Measurements from ENCODE around the gene PIP4K2A. TPM values are rescaled to one million over a fixed set of nuclear protein-coding genes. Genes with fewer than 3 reads are reported as not detected.
A peak's percentile ranks its signal among the peaks of the same experiment; 100 is the strongest.

PIP4K2A gene
- total RNA-seq, 2 experiments from 2014 or later, result 161 to 163 TPM

DNA sequence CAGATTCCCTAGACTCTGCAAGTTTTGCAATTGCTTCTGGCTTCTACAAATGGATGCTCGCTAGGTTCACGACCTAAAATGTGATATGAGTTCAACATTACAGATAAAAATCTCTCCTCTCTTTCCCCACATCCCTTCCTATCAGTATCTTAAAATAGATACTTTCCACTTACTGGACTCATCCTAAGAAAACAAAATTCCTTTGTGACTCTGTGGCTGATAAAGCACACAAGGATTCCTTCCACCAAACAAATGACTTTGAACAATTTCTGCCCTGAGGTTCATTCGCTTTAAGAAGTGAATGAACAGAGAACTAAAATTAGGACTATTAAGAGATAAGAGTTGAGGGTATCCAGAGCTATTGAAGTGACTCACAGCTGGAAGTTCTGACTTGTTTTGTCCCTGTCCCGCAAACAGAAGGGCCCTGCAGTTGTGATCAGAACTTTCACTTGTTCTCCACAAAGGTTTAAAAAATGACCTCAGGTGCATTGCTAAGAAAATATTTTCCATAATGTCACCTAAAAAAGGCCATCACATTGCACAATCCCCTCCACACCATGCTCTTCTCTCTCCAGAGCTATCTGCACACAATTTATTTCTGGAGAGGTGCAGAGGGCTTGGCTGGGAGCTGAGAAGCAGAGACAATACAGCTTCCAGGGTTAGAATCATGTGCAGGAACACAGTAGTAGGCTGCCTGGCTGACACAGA is 96.1 kb downstream of the PIP4K2A start:
- POLR2A ChIA-PET, result no interaction called here
- no peak for DNase-seq
- H3K4me3 Mint-ChIP-seq, result no peak overlapping the region

DNA sequence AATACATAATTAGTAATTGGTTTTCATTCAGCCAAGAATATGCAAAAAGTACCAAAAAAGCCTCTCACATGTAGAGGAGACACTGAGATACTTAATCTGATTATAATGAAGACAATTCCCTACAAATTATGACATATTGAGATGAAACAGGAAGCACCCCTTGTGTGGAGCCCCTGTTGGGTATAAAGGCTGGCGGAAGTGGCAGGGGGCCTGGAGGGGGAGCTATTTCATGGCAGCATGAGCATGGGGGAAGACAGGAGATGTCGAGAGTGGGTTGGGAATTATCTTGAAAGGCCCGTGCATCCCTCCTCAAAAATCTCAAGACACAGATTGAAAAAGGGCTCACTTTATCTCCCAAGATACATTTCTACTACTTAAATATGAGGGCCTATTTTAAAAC is 96.9 kb downstream of the PIP4K2A start:
- Mint-ChIP-seq H3K27me3 (no peaks in the 10 kb centered on the region), H3K36me3 (ENCODE audit: low read depth) (peaks cover 35% of the 10 kb centered on the region), H3K27ac (peak overlapping the region; percentile 75), H3K4me3 (no peak overlapping the region), H3K9me3 (no peaks in the 10 kb centered on the region), H3K4me1 (peaks cover 92% of the 10 kb centered on the region)
- CTCF ChIA-PET, result no interaction called here
- no peak for DNase-seq
- POLR2A ChIA-PET, result no interaction called here

More for the DNA sequence above, 96.1 kb downstream of the PIP4K2A start:
- peak overlapping the region; percentile 25 for H3K27ac Mint-ChIP-seq
- H3K36me3 Mint-ChIP-seq (ENCODE audit: low read depth), result peaks cover 33% of the 10 kb centered on the region
- H3K4me1 Mint-ChIP-seq, result peaks cover 92% of the 10 kb centered on the region
- H3K9me3 Mint-ChIP-seq, result no peaks in the 10 kb centered on the region
- no peaks in the 10 kb centered on the region for H3K27me3 Mint-ChIP-seq
- CTCF ChIA-PET, result interaction anchor here (0.7 to 1.2 kb wide), 2 partner anchors 50 to 98 kb away, joined by 3 read pairs; no protein-coding TSS in a partner anchor

DNA sequence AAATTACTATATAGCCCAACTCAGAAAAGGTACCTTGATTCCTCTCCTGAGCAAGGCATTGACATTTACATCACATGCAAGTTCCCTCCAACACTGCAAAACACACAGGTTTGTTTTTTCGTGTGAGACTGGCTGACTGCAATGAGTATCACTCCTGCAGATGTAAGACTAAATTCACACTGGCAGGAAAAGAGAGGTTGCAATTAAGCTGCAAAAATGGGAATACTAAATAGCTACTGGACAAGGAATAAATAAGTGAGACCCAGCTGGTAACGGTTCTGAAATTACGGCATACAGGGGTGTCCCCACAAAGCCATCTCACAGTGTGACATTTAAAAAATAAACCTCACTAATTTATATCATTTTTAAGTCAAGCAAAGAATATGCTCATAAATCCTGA is 97.3 kb downstream of the PIP4K2A start:
- DNase-seq, result no peak
- POLR2A ChIA-PET, result no interaction called here
- Mint-ChIP-seq H3K27me3 (no peaks in the 10 kb centered on the region), H3K36me3 (ENCODE audit: low read depth) (peaks cover 39% of the 10 kb centered on the region), H3K4me3 (no peak overlapping the region), H3K4me1 (peaks cover 95% of the 10 kb centered on the region), H3K9me3 (no peaks in the 10 kb centered on the region), H3K27ac (peak overlapping the region; percentile 66)
- CTCF ChIA-PET, result interaction anchor here (1.0 kb wide), 1 partner anchor 14 kb away, joined by 4 read pairs; no protein-coding TSS in a partner anchor

DNA sequence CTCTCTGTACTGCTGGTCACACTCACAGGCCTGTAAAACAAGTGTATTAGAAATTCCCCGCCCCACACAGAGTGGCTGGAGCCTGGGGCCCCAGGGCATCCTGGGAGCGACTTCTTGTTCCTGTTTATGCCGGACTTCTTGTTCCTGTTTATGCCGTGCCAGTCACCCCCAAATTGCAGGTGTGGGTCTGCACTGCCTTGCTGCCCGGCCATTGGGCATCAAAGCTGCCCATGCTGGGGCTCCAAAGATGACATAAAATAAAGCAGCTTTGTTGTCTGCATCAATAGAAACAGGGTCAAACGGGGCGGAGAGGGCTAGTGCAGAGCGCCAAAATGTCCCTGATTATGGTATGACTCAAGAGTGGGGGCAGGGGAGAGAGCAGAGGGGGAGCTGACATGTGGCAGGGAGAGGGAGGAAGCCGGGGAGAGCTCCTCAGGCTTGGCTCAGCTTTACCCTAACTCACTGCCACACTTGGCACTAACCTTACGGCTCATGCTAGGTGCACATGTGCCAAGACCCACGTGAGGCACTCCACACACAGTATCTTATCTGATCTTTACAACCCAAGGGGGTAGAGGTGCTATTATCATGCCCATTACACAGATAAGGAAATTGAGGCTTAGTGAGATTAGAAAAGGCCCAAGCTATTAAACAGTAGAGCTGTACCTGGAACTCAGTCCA is 98.4 kb downstream of the PIP4K2A start:
- no peaks in the 10 kb centered on the region for H3K9me3 Mint-ChIP-seq
- H3K27ac Mint-ChIP-seq, result peak overlapping the region; percentile 84
- H3K36me3 Mint-ChIP-seq (ENCODE audit: low read depth), result peaks cover 32% of the 10 kb centered on the region
- ChIA-PET POLR2A (interaction anchor here (0.5 to 0.6 kb wide), 3 partner anchors 9 to 97 kb away, joined by 3 to 5 read pairs (median 5); no protein-coding TSS in a partner anchor), CTCF (interaction anchor here (0.8 to 1.0 kb wide), 2 partner anchors 15 to 88 kb away, joined by 3 to 4 read pairs; no protein-coding TSS in a partner anchor)
- DNase-seq, result no peak
- H3K4me3 Mint-ChIP-seq, result no peak overlapping the region
- H3K27me3 Mint-ChIP-seq, result no peaks in the 10 kb centered on the region
- peaks cover 96% of the 10 kb centered on the region for H3K4me1 Mint-ChIP-seq

DNA sequence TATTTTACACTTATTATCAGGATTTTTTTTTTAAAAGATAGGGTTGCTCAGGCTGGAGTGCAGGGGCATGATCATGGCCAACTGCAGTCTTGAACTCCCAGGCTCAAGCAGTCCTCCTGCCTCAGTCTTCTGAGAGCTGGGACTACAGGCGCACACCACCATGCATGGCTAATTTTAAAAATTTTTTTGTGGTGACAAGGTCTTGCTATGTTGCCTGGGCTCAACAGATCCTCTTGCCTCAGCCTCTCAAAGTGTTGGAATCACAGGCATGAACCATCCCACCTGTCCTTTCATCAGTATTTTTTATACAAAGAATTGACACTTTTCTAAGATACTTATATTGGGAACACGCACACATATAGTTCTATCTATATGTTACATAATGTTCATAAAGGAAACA is 99.3 kb downstream of the PIP4K2A start:
- DNase-seq, result no peak
- H3K36me3 Mint-ChIP-seq (ENCODE audit: low read depth), result peaks cover 37% of the 10 kb centered on the region
- ChIA-PET CTCF (interaction anchor here (0.6 to 1.3 kb wide), 4 partner anchors 14 to 88 kb away, joined by 3 read pairs; no protein-coding TSS in a partner anchor), POLR2A (no interaction called here)
- peaks cover 96% of the 10 kb centered on the region for H3K4me1 Mint-ChIP-seq
- no peak overlapping the region for H3K4me3 Mint-ChIP-seq
- peaks cover 2% of the 10 kb centered on the region for H3K9me3 Mint-ChIP-seq
- H3K27ac Mint-ChIP-seq, result peak overlapping the region; percentile 52
- H3K27me3 Mint-ChIP-seq, result no peaks in the 10 kb centered on the region

DNA sequence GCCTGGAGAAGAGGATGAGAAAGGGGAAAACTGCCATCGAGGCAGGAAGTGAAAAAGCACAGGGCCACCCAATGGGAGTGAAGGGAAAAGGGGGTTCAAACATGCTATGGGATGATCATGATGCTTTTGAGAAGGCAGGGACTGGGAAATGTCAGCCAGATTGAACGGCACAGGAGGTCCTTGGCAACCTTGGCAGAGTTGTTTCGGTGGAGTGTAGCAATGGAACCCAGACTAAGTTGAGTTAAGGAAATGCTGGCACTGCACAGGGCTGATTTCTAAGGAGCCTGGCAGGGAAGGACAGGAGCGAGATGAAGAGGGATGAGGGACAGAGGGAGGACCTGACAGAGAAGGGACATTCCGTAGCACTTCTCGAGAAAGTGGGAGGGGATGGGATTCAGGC is 101.4 kb downstream of the PIP4K2A start:
- H3K4me3 Mint-ChIP-seq, result peak overlapping the region; percentile 72
- peaks cover 91% of the 10 kb centered on the region for H3K4me1 Mint-ChIP-seq
- no peaks in the 10 kb centered on the region for H3K27me3 Mint-ChIP-seq
- ChIA-PET CTCF (interaction anchor here (0.7 to 1.8 kb wide), 6 partner anchors 8 to 37 kb away, joined by 3 to 5 read pairs (median 3); no protein-coding TSS in a partner anchor), POLR2A (no interaction called here)
- peaks cover 47% of the 10 kb centered on the region for H3K36me3 Mint-ChIP-seq (ENCODE audit: low read depth)
- H3K9me3 Mint-ChIP-seq, result peaks cover 3% of the 10 kb centered on the region
- peak overlapping the region; percentile 88 for H3K27ac Mint-ChIP-seq
- no peak for DNase-seq

DNA sequence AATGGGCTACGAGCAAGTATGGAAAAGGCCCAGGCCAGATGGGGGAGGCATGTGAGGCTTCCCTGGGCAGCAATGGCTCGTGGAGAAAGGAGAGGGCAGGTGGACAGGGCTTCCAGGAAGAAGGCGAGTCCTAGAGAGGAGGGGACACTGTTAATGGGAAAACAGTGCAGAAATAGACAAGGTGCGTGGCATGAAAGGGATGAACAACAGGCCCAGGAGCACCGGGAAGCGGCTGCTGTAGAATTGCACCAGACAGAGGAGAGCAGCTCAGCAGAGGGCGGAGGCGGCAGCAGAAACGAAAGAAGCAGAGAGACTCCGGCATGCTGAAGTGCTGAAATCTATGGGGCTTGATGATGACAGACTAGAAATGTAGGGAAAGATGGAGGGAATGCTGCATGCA is 102.1 kb downstream of the PIP4K2A start:
- Mint-ChIP-seq H3K36me3 (ENCODE audit: low read depth) (peaks cover 51% of the 10 kb centered on the region), H3K4me3 (peak overlapping the region; percentile 72), H3K27me3 (no peaks in the 10 kb centered on the region), H3K27ac (peak overlapping the region; percentile 88), H3K4me1 (peaks cover 88% of the 10 kb centered on the region), H3K9me3 (peaks cover 3% of the 10 kb centered on the region)
- peak; percentile 44 for DNase-seq
- POLR2A ChIA-PET, result interaction anchor here (0.6 to 0.9 kb wide), 2 partner anchors 11 to 18 kb away, joined by 3 to 4 read pairs; no protein-coding TSS in a partner anchor
- CTCF ChIA-PET, result interaction anchor here (1.3 kb wide), 1 partner anchor 9 kb away, joined by 3 read pairs; no protein-coding TSS in a partner anchor

DNA sequence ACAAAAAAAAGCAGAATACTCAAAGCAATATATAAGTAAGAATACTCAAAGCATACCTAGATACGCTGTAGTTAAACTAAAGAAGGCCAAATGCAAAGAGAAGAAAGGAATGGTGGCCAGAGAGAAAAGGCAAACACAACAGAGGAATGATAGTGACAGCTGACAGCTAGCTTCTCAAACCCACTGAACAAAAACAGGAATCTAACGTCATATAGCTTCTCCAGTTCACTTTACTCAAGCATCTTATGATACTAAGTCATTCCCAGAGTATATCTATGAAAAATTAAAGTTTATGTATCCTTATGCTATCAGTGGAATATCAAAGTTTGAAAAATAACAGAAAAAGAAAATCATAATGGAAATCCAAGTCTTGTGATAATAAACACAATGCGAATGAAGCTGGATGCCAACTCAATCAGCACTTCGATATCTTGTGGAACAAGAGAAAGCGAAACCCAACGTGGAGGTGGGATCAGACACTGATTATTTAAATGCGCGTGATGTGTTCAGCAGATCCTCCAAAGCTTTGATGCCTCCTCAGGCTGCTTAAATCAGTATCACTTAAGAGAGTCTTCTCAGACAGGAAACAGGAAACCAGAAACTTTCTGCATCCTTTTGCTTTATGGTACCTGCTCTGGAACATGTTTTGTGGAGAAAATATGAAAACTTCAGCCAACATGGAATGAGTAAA is 102.8 kb downstream of the PIP4K2A start:
- H3K36me3 Mint-ChIP-seq (ENCODE audit: low read depth), result peaks cover 58% of the 10 kb centered on the region

DNA sequence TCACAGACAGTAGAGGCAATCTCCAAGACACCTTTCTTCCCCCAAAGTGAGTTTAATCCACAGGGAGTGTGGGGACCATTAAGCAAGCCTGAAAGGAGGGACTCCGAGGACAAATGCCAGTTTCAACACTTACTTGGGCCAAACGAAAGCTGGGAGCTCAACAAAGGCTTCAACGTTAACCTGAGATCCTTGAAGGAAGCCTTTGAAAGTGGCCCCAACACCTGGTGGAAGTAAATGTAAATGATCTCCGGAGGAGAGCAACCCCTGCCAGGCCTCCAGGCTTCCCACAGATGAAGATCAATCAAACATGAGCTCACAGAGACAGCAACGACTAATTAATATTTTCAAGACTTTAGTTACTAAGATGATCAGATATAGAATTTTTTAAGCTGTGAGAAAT is 103.8 kb downstream of the PIP4K2A start:
- DNase-seq, result no peak
- peaks cover 59% of the 10 kb centered on the region for H3K36me3 Mint-ChIP-seq (ENCODE audit: low read depth)
- no peaks in the 10 kb centered on the region for H3K27me3 Mint-ChIP-seq
- POLR2A ChIA-PET, result interaction anchor here (0.6 kb wide), 1 partner anchor 107 kb away, joined by 10 read pairs; no protein-coding TSS in a partner anchor
- H3K9me3 Mint-ChIP-seq, result peaks cover 3% of the 10 kb centered on the region
- H3K4me1 Mint-ChIP-seq, result peaks cover 86% of the 10 kb centered on the region
- peak overlapping the region; percentile 88 for H3K27ac Mint-ChIP-seq
- H3K4me3 Mint-ChIP-seq, result peak overlapping the region; percentile 72
- CTCF ChIA-PET, result interaction anchor here (0.6 to 2.2 kb wide), 9 partner anchors 9 to 979 kb away, joined by 3 to 8 read pairs (median 4); no protein-coding TSS in a partner anchor

More for the DNA sequence above, 102.8 kb downstream of the PIP4K2A start:
- Mint-ChIP-seq H3K4me3 (peak overlapping the region; percentile 72), H3K27ac (peak overlapping the region; percentile 88), H3K27me3 (no peaks in the 10 kb centered on the region), H3K4me1 (peaks cover 88% of the 10 kb centered on the region), H3K9me3 (peaks cover 3% of the 10 kb centered on the region)
- ChIA-PET POLR2A (interaction anchor here (0.6 to 0.9 kb wide), 3 partner anchors 12 to 106 kb away, joined by 3 to 10 read pairs (median 4); no protein-coding TSS in a partner anchor), CTCF (interaction anchor here (0.7 to 2.2 kb wide), 9 partner anchors 10 to 86 kb away, joined by 3 to 8 read pairs (median 3); no protein-coding TSS in a partner anchor)
- DNase-seq, result peak; percentile 87

DNA sequence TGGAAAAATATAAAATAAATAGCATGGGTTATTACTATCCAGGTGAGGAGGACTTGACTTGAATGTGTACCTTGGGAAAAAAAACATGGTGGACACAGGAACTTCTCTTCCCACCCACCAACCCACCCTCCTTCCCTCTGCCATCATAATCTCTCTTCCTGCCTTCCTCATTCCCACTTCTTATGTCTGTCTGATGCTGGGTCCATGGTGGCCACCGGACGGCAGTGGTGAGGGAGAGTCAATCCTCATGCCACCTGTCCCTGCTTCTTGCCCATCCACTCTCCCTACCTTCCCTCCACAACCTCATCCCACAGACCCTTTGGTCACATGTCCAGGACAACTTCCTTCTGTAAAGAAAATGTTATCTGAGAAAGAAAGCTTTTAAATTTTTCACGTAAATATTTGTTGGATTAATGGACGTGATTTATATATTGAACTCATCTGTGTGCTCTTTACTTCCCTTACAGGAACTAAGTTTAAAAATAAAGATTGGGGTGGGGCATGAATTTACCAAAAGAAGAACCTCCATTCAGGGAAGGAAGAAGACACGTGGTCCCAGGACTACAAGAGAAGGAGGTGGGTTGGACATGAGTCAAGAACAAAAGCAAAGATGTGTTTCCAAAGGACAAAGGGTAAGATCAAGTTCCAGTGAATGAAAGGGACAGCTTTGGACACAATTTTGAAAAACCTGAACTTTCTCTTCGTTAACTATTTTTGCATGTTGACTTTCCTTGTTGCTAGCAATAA is 104.5 kb downstream of the PIP4K2A start:
- Mint-ChIP-seq H3K27me3 (no peaks in the 10 kb centered on the region), H3K4me3 (peak overlapping the region; percentile 72), H3K36me3 (ENCODE audit: low read depth) (peaks cover 65% of the 10 kb centered on the region), H3K27ac (peak overlapping the region; percentile 88), H3K4me1 (peaks cover 86% of the 10 kb centered on the region), H3K9me3 (peaks cover 3% of the 10 kb centered on the region)
- ChIA-PET POLR2A (no interaction called here), CTCF (interaction anchor here (1.5 to 2.2 kb wide), 4 partner anchors 9 to 67 kb away, joined by 3 to 8 read pairs (median 4); no protein-coding TSS in a partner anchor)
- no peak for DNase-seq

DNA sequence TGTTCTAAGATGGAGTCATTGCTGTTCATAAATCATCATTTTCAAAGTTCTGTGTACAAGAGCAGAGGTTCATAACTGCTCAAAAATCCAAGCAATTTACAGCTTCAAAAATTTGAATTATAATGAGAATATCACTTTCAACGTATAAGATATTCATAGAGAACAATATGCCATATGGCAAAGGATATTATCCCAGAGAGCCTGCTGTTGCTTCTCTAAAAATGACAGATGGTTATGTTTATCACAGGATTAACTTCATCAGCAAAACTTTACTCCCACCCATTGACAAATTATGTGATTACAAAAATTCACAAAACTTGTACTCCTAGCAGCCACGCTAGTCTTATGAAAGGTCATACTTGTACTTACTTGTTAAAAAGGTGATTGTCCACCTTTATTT is 105.1 kb downstream of the PIP4K2A start:
- no peak overlapping the region for H3K27ac Mint-ChIP-seq
- H3K9me3 Mint-ChIP-seq, result peaks cover 3% of the 10 kb centered on the region
- H3K4me1 Mint-ChIP-seq, result peaks cover 84% of the 10 kb centered on the region
- H3K27me3 Mint-ChIP-seq, result no peaks in the 10 kb centered on the region
- peaks cover 68% of the 10 kb centered on the region for H3K36me3 Mint-ChIP-seq (ENCODE audit: low read depth)
- no peak overlapping the region for H3K4me3 Mint-ChIP-seq
- POLR2A ChIA-PET, result no interaction called here
- CTCF ChIA-PET, result interaction anchor here (1.5 kb wide), 1 partner anchor 8 kb away, joined by 3 read pairs; no protein-coding TSS in a partner anchor
- no peak for DNase-seq

DNA sequence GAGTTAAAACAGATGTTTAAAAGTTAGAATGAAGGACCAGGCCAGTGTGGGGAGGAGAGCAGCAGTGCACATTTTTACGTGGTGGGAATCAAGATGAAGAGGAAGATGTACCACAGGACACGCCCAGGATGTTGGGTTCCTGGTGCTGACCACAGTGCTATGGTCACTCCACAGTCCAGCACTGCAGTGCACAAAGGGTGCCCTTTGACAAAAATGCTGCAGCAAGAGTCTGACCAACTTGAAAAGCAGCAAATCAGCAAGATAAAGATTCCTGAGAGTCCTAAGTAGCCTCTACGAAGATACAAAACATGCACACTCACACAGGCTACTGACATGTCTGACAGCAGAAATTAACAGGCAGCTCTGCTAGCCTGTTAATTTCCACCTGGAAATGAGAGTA is 107.1 kb downstream of the PIP4K2A start:
- H3K9me3 Mint-ChIP-seq, result peaks cover 3% of the 10 kb centered on the region
- peaks cover 73% of the 10 kb centered on the region for H3K4me1 Mint-ChIP-seq
- ChIA-PET POLR2A (no interaction called here), CTCF (no interaction called here)
- no peak for DNase-seq
- H3K4me3 Mint-ChIP-seq, result no peak overlapping the region
- H3K36me3 Mint-ChIP-seq (ENCODE audit: low read depth), result peaks cover 68% of the 10 kb centered on the region
- peak overlapping the region; percentile 71 for H3K27ac Mint-ChIP-seq
- H3K27me3 Mint-ChIP-seq, result no peaks in the 10 kb centered on the region

All from activated CD4-positive, alpha-beta T cell treated with anti-CD3 and anti-CD28 coated beads, Interleukin-2, amount 10 ng/mL, durations not matched to agents 7 days and 5 days (primary cell).